Ovary (tissue), 3 donors: Measurements from ENCODE around the gene C5AR2.

Experiments used
- POLR2A ChIP-seq: fragments of 450-650 bp; IDR thresholded peaks from one replicate; pipeline ENCODE4 v1.6.1; 2017; ENCODE audit warnings: antibody characterized with exemption, mild to moderate bottlenecking, moderate library complexity
- TF ChIP-seq, protein P1 (sequence below), 3 donors: fragments of 450-650 bp in 2 of 3; fragments of 200-600 bp in 1 of 3; IDR thresholded peaks; one replicate each; pipeline versions ENCODE4 v1.5.1 to v1.8.0; 2016 to 2022; ENCODE audit warnings: antibody characterized with exemption in 3 of 3, mild to moderate bottlenecking in 1 of 3
- donor health status: DM: no; HTN: no; CAD: no.

GRCh38 chr19:47348819-47349795 is 17.1 kb downstream of the C5AR2 start, which contains the start of gene DHX34:
- TF ChIP-seq, protein P1, sequence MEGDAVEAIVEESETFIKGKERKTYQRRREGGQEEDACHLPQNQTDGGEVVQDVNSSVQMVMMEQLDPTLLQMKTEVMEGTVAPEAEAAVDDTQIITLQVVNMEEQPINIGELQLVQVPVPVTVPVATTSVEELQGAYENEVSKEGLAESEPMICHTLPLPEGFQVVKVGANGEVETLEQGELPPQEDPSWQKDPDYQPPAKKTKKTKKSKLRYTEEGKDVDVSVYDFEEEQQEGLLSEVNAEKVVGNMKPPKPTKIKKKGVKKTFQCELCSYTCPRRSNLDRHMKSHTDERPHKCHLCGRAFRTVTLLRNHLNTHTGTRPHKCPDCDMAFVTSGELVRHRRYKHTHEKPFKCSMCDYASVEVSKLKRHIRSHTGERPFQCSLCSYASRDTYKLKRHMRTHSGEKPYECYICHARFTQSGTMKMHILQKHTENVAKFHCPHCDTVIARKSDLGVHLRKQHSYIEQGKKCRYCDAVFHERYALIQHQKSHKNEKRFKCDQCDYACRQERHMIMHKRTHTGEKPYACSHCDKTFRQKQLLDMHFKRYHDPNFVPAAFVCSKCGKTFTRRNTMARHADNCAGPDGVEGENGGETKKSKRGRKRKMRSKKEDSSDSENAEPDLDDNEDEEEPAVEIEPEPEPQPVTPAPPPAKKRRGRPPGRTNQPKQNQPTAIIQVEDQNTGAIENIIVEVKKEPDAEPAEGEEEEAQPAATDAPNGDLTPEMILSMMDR (IDR thresholded peaks at IDR 0.05), result peak; percentile 98 to 100 (median 100)
- TF ChIP-seq POLR2A, result peak; percentile 67
